Gastroesophageal sphincter (tissue), 3 donors: Measurements from ENCODE around the gene SLC22A15.

Source experiments
- CTCF ChIP-seq, 4 experiments: fragments of 200-600 bp in 2 of 4; fragments of 450-650 bp in 2 of 4; sonication (generic) in 1 of 4; IDR thresholded peaks; one replicate each; pipeline ENCODE4 v1.5.1; 2017 to 2019; ENCODE audit warnings: antibody characterized with exemption in 4 of 4, mild to moderate bottlenecking in 2 of 4, moderate library complexity in 2 of 4
- POLR2AphosphoS5 ChIP-seq: sonication (generic); formaldehyde crosslinking; IDR thresholded peaks from one replicate; pipeline ENCODE4 v1.6.1; 2017; ENCODE audit warnings: antibody characterized with exemption

GRCh38 chr1:116105996-116106395, 129.7 kb downstream of the SLC22A15 start:
- TF ChIP-seq POLR2AphosphoS5 (no peak), CTCF (IDR thresholded peaks at IDR 0.05) (no peak)
